Mammary epithelial cell (primary cell): ENCODE data around the gene CCDC91.

Experiments
- CTCF ChIP-seq, 2 donors: IDR thresholded peaks in 1 of 2; conservative IDR thresholded peaks in 1 of 2; 2 replicates each; pipeline ENCODE4 v1.5.1; 2011 to 2012; ENCODE audit warnings: inconsistent platforms in 2 of 2, low read length in 2 of 2, mild to moderate bottlenecking in 2 of 2, control low read depth in 1 of 2, low read depth in 1 of 2; ENCODE audit not compliant: insufficient read depth in 1 of 2; ENCODE audit errors: extremely low read depth in 1 of 2
- EZH2 ChIP-seq: IDR thresholded peaks from 2 replicates; pipeline ENCODE4 v1.6.1; 2012; ENCODE audit warnings: low read length, inconsistent platforms, borderline replicate concordance

GRCh38 chr12:28574746-28575592 is 384.7 kb downstream of the CCDC91 start:
- TF ChIP-seq CTCF (conservative IDR thresholded peaks at IDR 0.05 in 1 of 2, IDR thresholded peaks at IDR 0.05 in 1 of 2; ENCODE audit: extremely low read depth in 1 of 2, insufficient read depth in 1 of 2, low read depth in 1 of 2, low read length in 2 of 2) = no peak
- TF ChIP-seq EZH2 = no peak
